COLO668 (cell line): ENCODE measurements around the gene BPIFB1.
A peak's percentile ranks its signal among the peaks of the same experiment; 100 is the strongest.

Source experiments
- DNase-seq: peaks from one replicate; lab custom pipeline; 2025; ENCODE audit not compliant: unreplicated experiment; lab: John Stamatoyannopoulos, UW

Gene BPIFB1

DNA sequence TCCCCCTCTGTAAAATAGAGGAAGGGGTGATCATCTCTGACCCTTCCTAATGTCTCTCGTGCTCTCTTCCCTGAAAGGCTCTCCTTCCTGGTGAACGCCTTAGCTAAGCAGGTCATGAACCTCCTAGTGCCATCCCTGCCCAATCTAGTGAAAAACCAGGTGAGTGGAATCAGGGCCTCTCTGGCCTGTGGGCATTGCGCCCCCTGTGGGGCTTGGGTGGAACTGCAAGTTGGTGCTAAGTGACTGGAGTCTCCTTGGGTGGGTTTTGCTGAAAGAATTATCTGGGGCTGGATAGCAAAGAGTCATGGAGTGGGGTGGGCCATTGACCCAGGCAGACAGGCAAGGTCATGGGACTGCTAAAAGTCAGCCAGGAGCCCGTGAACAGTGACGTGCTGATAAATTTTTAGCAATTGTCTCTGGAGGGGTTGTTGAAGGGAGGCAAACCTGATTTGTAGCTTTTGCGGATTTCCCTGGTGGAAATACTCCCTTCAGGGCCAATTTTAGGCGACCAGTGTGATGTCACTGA lies 8.9 kb downstream of the BPIFB1 start:
- DNase-seq, result peak; percentile 52

- DNase-seq, result no peak
These were observed 13.2 kb downstream of the BPIFB1 start for GRCh38 chr20:33296206-33296605.

- no peak for DNase-seq
These were observed 15.4 kb downstream of the BPIFB1 start for GRCh38 chr20:33298391-33298790.

- DNase-seq, result peak; percentile 66
These were observed 16.1 kb downstream of the BPIFB1 start for GRCh38 chr20:33299111-33299603.

DNA sequence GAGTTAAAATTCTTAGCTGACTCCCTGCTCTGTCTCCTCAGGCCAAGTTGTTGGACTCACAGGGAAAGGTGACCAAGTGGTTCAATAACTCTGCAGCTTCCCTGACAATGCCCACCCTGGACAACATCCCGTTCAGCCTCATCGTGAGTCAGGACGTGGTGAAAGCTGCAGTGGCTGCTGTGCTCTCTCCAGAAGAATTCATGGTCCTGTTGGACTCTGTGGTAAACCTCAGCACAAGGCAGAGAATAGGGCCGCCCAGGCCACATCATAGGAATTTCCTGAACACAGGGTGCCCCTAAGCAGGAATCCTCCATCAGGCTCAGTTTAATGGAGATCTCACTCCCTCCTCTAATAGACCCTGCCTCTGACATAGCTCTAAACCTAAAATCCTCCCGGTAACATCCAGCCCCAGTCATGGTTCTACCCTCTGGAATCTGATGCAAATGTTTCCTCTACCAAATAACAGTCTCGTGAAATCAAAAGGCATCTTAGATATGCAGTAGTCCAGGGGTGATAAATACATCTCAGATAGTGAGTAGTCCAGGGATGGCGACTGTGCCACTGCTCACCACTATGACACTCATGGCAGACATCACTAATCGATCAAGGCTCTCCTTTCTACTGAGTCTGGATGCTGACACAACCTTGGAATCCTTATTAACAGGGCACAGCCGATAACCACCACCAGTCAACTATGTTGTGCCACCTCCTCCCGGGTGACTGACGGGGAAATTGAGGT lies 18.3 kb downstream of the BPIFB1 start:
- DNase-seq, result no peak

DNA sequence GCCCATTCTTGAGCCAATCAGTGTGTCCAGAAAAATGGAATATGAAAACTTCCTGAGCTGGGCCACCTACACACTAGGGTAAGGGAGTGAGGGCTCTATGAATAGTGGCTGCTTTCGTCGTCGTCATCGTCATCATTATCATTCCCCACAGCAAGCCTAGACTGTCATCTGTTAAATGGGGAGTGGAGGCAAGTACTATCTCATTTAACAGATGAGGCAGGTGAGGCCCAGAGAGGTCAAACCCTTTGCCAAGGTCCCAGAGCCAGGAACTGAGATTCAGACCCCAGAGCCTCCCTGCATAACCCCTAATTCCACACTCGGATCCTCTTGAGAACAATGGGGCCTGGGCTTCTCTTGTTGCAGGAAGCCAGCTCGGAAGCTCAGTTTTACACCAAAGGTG lies 20.6 kb downstream of the BPIFB1 start:
- no peak for DNase-seq

DNA sequence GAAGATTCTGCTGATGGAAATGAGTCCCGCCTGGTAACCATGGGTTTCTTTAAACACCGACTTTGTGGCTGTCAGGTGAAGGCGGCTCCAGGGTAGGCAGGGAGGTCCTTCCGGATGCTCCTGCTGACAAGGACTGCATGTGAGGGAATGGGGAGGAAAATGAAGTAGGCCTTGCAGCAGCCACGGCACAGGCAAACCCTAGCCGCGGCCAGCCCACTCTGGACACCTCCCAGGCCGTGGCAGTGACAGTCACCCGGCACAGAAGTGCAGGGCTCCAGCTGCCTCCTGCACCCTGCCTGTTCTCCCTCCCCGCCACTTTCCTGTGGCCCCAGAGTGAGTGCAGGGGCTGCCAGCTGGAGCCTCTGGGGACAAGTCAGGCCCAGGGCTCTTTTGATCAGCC lies 21.0 kb downstream of the BPIFB1 start:
- no peak for DNase-seq

DNA sequence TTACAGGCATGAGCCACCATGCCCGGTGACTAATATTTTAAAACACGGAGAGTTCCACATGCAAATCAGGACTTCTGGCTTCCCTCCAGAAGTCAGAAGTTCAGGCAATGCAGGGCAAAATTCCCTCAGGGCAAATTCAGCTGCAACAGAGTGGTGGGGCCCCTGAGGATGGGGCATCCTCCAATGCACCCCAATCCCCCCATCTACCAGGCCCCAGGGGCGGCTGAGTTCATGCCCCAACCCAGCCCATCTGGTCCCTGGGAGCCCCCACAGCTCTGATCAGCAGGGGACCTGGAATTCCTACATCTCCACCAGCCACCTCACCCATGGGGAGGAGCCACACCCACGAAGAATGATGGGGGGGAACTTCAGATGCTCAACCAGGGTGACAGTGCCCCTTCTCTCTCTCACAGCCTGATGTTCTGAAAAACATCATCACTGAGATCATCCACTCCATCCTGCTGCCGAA lies 22.6 kb downstream of the BPIFB1 start:
- DNase-seq, result no peak

- no peak for DNase-seq
These were observed 23.2 kb downstream of the BPIFB1 start for GRCh38 chr20:33306228-33306627.

DNA sequence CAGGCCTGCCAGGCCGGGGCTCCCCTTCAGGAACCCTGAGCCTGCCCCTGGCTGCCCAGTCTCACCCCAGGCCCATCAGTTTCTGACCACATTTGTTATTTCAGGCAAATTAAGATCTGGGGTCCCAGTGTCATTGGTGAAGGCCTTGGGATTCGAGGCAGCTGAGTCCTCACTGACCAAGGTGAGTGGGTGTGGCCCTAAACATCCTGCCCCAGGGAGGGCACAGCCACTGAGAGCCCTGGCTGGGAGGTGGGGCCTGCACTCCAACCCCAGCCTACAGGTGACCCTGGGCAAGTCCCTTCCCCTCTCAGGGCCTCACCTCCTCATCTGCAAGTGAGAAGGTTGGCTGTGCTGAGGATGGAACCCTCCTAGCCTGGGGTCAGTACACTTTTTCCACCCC lies 23.8 kb downstream of the BPIFB1 start:
- no peak for DNase-seq

- DNase-seq, result no peak
These were observed 25.7 kb downstream of the BPIFB1 start for GRCh38 chr20:33308668-33309067.

GRCh38 chr20:33309631-33310030 lies 26.6 kb downstream of the BPIFB1 start:
- no peak for DNase-seq

- no peak for DNase-seq
These were observed 27.4 kb downstream of the BPIFB1 start for GRCh38 chr20:33310327-33310899.

- no peak for DNase-seq
These were observed 28.0 kb downstream of the BPIFB1 start for GRCh38 chr20:33311011-33311410.

GRCh38 chr20:33311996-33312395 lies 29.0 kb downstream of the BPIFB1 start:
- DNase-seq, result no peak

- DNase-seq, result no peak
These were observed 29.6 kb downstream of the BPIFB1 start for GRCh38 chr20:33312583-33312982.

DNA sequence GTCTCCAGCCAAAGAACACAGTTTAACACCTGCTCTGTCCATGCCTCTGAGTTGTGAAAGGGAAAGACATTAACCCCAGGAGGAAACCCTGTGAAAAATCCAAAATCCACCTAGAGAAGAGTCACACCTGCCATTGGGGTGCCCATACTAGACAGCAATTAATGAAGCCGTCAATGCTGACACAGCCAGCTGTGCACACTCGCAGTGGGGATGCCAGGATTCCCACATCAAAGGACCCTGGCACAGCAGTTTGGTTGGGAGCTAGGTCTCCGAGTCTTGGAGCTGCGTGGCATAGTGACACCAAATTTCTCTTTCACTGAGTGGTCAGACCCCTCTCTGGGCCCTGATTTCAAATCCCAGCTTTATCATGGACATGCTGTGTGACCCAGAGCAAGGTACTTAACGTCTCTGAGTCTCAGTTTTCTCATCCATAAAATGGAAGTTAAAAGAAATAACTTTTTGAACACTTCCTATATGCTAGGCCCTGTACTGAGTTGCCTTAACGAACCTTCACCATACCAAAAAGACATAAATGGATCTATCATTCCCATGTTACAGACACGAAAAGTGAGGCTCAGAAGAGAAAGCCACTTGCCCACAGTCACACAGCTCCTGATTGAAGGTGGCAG lies 30.8 kb downstream of the BPIFB1 start:
- DNase-seq, result no peak

DNA sequence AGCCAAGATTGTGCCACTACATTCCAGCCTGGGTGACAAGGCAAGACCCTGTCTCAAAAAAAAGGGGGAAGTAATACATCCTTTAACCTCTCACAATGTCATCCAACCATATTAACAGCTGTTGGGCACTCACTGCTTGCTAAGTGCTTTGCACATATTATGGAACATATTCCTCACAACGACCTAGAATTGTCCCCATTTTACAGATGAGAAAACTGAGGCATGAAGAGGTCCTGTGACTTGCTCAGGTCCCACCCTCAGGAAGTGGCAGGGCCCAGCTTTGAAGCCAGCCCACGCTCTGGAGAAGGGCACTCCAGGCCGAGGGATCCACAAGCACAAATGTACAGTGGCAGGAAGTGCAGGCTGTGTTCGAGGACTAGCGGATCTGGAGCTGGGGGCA lies 33.3 kb downstream of the BPIFB1 start:
- no peak for DNase-seq

- DNase-seq, result no peak
These were observed 33.9 kb downstream of the BPIFB1 start for GRCh38 chr20:33316958-33317357.

- DNase-seq, result no peak
These were observed 34.5 kb downstream of the BPIFB1 start for GRCh38 chr20:33317424-33318095.

- DNase-seq, result no peak
These were observed 35.0 kb downstream of the BPIFB1 start for GRCh38 chr20:33318096-33318429.

DNA sequence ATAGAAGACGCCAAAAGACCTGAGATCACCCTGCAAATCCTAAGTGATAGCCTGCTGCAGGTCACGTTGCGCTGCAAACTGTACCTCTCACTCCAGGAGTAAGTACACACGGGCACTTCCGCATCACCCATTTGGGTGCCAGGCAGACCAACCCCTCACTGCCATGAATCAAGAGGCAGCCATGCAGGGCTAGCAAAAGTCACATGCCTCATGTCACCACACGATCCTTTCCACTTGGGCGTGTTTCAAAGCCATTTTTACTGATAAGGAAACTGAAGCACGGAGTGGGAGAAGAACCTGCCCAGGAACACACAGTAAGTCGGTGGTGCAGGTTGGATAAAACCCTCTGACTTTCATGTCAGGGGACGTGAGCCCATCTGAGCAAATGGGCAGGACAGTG lies 37.0 kb downstream of the BPIFB1 start:
- no peak for DNase-seq
